CD4-positive, alpha-beta memory T cell (primary cell): ENCODE measurements around the gene FAM170B. TPM values are rescaled to one million over a fixed set of nuclear protein-coding genes. Genes with fewer than 3 reads are reported as not detected.

Experiments used
- CTCF ChIA-PET: fragments of 350-600 bp; sonication (Branson Sonifier 250); formaldehyde crosslinking; loops from one replicate; lab custom pipeline; 2021; ENCODE audit warnings: inconsistent platforms; ENCODE audit not compliant: partially characterized antibody; lab: Charles Lee
- POLR2A ChIA-PET: fragments of 350-600 bp; sonication (Branson Sonifier 250); formaldehyde crosslinking; loops from one replicate; lab custom pipeline; 2021; ENCODE audit not compliant: partially characterized antibody; lab: Charles Lee
- DNase-seq, 5 donors: peaks; one replicate each; pipeline versions ENCODE4 v3.0.0 to v3.0.0-alpha.2; 2020 to 2022; ENCODE audit warnings: mixed read lengths in 1 of 5
- H3K27ac ChIP-seq: one replicate; pipeline ENCODE4 v1.7.0; 2013; ENCODE audit warnings: low read depth, low read length
- H3K27me3 ChIP-seq: 2 replicates; pipeline ENCODE4 v1.7.0; 2013; ENCODE audit warnings: mild to moderate bottlenecking, low read length, moderate library complexity; ENCODE audit not compliant: insufficient read depth
- H3K36me3 ChIP-seq: 2 replicates; pipeline ENCODE4 v1.7.0; 2013; ENCODE audit warnings: mild to moderate bottlenecking, low read length, moderate library complexity; ENCODE audit not compliant: insufficient read depth
- H3K4me1 ChIP-seq: 2 replicates; pipeline ENCODE4 v1.7.0; 2013; ENCODE audit warnings: mild to moderate bottlenecking, low read length, moderate library complexity; ENCODE audit not compliant: insufficient read depth
- H3K4me3 ChIP-seq, 2 donors: one replicate each; pipeline ENCODE4 v1.7.0; 2013; ENCODE audit warnings: low read length in 2 of 2, mild to moderate bottlenecking in 1 of 2
- H3K9me3 ChIP-seq, 2 donors: one replicate each; pipeline ENCODE4 v1.7.0; 2013; ENCODE audit warnings: low read length in 2 of 2, control low read depth in 1 of 2; ENCODE audit not compliant: control insufficient read depth in 1 of 2
- H3K27ac Mint-ChIP-seq, 7 donors: one replicate each; pipeline ENCODE4 v1.8.0; 2020 to 2021; ENCODE audit warnings: mixed read lengths in 7 of 7, mild to moderate bottlenecking in 6 of 7, inconsistent platforms in 3 of 7, moderate library complexity in 3 of 7
- H3K27me3 Mint-ChIP-seq, 2 donors: one replicate each; pipeline ENCODE4 v1.8.0; 2020 to 2021; ENCODE audit warnings: mixed read lengths in 2 of 2
- H3K36me3 Mint-ChIP-seq, 2 donors: one replicate each; pipeline ENCODE4 v1.8.0; 2020 to 2021; ENCODE audit warnings: mixed read lengths in 2 of 2, inconsistent platforms in 1 of 2, mild to moderate bottlenecking in 1 of 2
- H3K4me1 Mint-ChIP-seq, 4 donors: one replicate each; pipeline ENCODE4 v1.8.0; 2020 to 2021; ENCODE audit warnings: mixed read lengths in 4 of 4, mild to moderate bottlenecking in 1 of 4
- H3K4me3 Mint-ChIP-seq, 8 donors: one replicate each; pipeline ENCODE4 v1.8.0; 2020 to 2021; ENCODE audit warnings: mixed read lengths in 8 of 8, mild to moderate bottlenecking in 7 of 8, moderate library complexity in 6 of 8, inconsistent platforms in 3 of 8
- H3K9me3 Mint-ChIP-seq, 8 donors: one replicate each; pipeline ENCODE4 v1.8.0; 2020 to 2021; ENCODE audit warnings: mixed read lengths in 8 of 8, mild to moderate bottlenecking in 5 of 8, inconsistent platforms in 3 of 8, moderate library complexity in 1 of 8
- intact Hi-C: fragments of 100-400 bp; cut with micrococcal nuclease; formaldehyde crosslinking; loops from one replicate; pipeline ENCODE4 v1.15.1; 2023
- polyA plus RNA-seq, 2 donors: library from polyadenylated mRNA; unstranded; fragments of 300-500 nt; fragmentation: Illumina TruSeq; gene quantifications; one replicate each; pipeline ENCODE4 v1.2.3, GENCODE V29; 2021
- total RNA-seq, 2 experiments: library from RNA; stranded (reverse); gene quantifications; one replicate each; pipeline ENCODE4 v1.2.3, GENCODE V29; 2021

The FAM170B gene
- total and polyA plus RNA-seq, 4 experiments from 2014 or later, result not detected

GRCh38 chr10:49108656-49109055 lies 25.2 kb downstream of the FAM170B start:
- CTCF ChIA-PET, result no interaction called here
- Histone ChIP-seq H3K27me3 (no peaks in the 10 kb centered on the region), H3K4me1 (no peaks in the 10 kb centered on the region), H3K36me3 (no peaks in the 10 kb centered on the region), H3K27ac (no peak overlapping the region), H3K4me3 (no peak overlapping the region), H3K9me3 (no peaks in the 10 kb centered on the region)
- H3K27ac Mint-ChIP-seq, result no peak overlapping the region
- POLR2A ChIA-PET, result no interaction called here
- H3K4me1 Mint-ChIP-seq, result no peaks in the 10 kb centered on the region
- intact Hi-C loops, result no loop called here
- DNase-seq, result no peak
- peaks cover 8% of the 10 kb centered on the region in 2 donors for H3K27me3 Mint-ChIP-seq
- no peak overlapping the region for H3K4me3 Mint-ChIP-seq
- H3K36me3 Mint-ChIP-seq, result no peaks in the 10 kb centered on the region
- no peaks in the 10 kb centered on the region for H3K9me3 Mint-ChIP-seq

DNA sequence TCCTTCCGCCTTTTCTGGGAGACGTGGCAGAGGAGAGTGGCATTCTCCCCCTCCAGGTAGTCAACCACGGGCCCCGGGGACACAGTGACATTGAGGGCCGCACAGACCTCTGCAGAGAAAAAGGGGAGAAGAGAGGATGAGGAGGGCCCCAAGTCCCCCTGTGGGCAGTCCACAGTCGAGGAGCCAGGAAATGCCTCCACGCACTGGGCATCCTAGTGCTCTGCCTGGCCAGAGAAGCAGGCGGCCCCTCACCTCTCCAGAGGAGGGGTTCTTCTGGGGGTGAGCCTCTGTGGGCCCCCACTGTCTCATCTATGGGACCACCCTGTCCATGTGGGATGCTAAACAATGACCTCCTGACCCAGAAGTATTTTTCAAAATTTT lies 25.9 kb downstream of the FAM170B start:
- Histone ChIP-seq H3K36me3 (no peaks in the 10 kb centered on the region), H3K9me3 (no peaks in the 10 kb centered on the region), H3K4me1 (no peaks in the 10 kb centered on the region), H3K27me3 (no peaks in the 10 kb centered on the region), H3K27ac (no peak overlapping the region), H3K4me3 (no peak overlapping the region)
- no peaks in the 10 kb centered on the region for H3K4me1 Mint-ChIP-seq
- ChIA-PET POLR2A (no interaction called here), CTCF (no interaction called here)
- H3K4me3 Mint-ChIP-seq, result no peak overlapping the region
- DNase-seq, result no peak
- H3K9me3 Mint-ChIP-seq, result no peaks in the 10 kb centered on the region
- no peak overlapping the region for H3K27ac Mint-ChIP-seq
- peaks cover 4 to 8% of the 10 kb centered on the region in 2 donors for H3K27me3 Mint-ChIP-seq
- intact Hi-C loops, result no loop called here
- no peaks in the 10 kb centered on the region for H3K36me3 Mint-ChIP-seq

DNA sequence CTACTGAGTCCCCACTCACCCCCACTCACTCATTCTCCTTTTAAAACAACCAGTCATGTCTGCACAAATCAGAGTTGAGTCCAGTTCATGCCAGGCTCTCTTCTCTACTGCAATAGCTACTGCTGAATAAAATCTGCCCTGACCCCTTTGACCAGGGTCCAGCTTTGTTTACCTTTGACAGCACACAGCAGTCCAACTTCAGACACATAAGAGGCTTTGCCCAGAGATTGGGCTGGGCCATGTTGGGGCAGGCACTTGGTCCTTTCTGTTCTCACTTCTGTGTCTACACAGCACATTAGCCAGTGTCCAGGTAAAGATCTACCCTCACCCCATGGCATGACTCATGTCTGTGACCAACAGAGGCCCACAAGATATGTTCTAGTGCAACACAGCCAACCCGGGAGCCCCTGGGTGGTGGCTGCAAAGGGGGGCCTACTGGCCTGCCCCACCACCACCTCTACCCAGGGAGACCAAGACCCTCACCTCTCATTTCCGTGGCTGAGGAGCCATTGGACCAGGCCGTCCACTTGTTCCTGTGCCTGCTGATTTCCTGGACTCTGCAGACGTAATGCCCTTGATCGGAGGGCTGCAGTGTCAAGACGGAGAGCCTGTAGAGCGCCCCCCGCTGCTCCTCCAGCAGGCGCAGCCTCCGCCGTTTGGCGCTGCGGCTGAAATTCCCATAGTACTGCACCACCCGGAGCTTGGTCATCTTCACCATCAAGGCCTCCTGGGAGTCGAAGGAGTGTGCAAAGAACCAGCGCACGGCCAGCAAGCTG lies 26.5 kb downstream of the FAM170B start:
- Mint-ChIP-seq H3K4me1 (no peaks in the 10 kb centered on the region), H3K27ac (no peak overlapping the region), H3K4me3 (no peak overlapping the region), H3K9me3 (no peaks in the 10 kb centered on the region), H3K36me3 (no peaks in the 10 kb centered on the region), H3K27me3 (peaks cover under 1 to 8% of the 10 kb centered on the region in 2 donors)
- Histone ChIP-seq H3K4me1 (no peaks in the 10 kb centered on the region), H3K4me3 (no peak overlapping the region), H3K36me3 (no peaks in the 10 kb centered on the region), H3K27me3 (no peaks in the 10 kb centered on the region), H3K9me3 (no peaks in the 10 kb centered on the region), H3K27ac (no peak overlapping the region)
- no peak for DNase-seq
- ChIA-PET CTCF (no interaction called here), POLR2A (no interaction called here)
- intact Hi-C loops, result no loop called here

GRCh38 chr10:49106451-49106850 lies 27.4 kb downstream of the FAM170B start:
- Mint-ChIP-seq H3K36me3 (no peaks in the 10 kb centered on the region), H3K27me3 (peaks cover 3 to 9% of the 10 kb centered on the region in 2 donors), H3K9me3 (peaks cover 0 to 4% (median 0%) of the 10 kb centered on the region in 8 donors), H3K4me1 (no peaks in the 10 kb centered on the region), H3K4me3 (no peak overlapping the region), H3K27ac (no peak overlapping the region)
- H3K27ac ChIP-seq, result no peak overlapping the region
- ChIA-PET CTCF (no interaction called here), POLR2A (no interaction called here)
- H3K9me3 ChIP-seq, result no peaks in the 10 kb centered on the region
- H3K4me1 ChIP-seq, result no peaks in the 10 kb centered on the region
- DNase-seq, result no peak
- no peak overlapping the region for H3K4me3 ChIP-seq
- H3K27me3 ChIP-seq, result no peaks in the 10 kb centered on the region
- no peaks in the 10 kb centered on the region for H3K36me3 ChIP-seq
- intact Hi-C loops, result no loop called here

GRCh38 chr10:49105076-49105475 lies 28.7 kb downstream of the FAM170B start:
- Histone ChIP-seq H3K36me3 (no peaks in the 10 kb centered on the region), H3K9me3 (no peaks in the 10 kb centered on the region), H3K4me1 (no peaks in the 10 kb centered on the region), H3K27ac (no peak overlapping the region), H3K4me3 (no peak overlapping the region), H3K27me3 (no peaks in the 10 kb centered on the region)
- Mint-ChIP-seq H3K36me3 (no peaks in the 10 kb centered on the region), H3K27me3 (peaks cover 3 to 9% of the 10 kb centered on the region in 2 donors), H3K4me3 (no peak overlapping the region), H3K4me1 (no peaks in the 10 kb centered on the region), H3K27ac (no peak overlapping the region), H3K9me3 (peaks cover 0 to 4% (median 0%) of the 10 kb centered on the region in 8 donors)
- intact Hi-C loops, result no loop called here
- no peak for DNase-seq
- POLR2A ChIA-PET, result no interaction called here
- CTCF ChIA-PET, result no interaction called here

- Histone ChIP-seq H3K9me3 (no peaks in the 10 kb centered on the region), H3K27me3 (no peaks in the 10 kb centered on the region), H3K4me1 (no peaks in the 10 kb centered on the region), H3K27ac (no peak overlapping the region), H3K4me3 (no peak overlapping the region), H3K36me3 (no peaks in the 10 kb centered on the region)
- intact Hi-C loops, result no loop called here
- CTCF ChIA-PET, result no interaction called here
- H3K9me3 Mint-ChIP-seq, result peaks cover 0 to 4% (median 0%) of the 10 kb centered on the region in 8 donors
- H3K4me1 Mint-ChIP-seq, result no peaks in the 10 kb centered on the region
- H3K27ac Mint-ChIP-seq, result peak overlapping the region in 1 of 7 donors; percentile 25
- no peak for DNase-seq
- H3K4me3 Mint-ChIP-seq, result no peak overlapping the region
- H3K27me3 Mint-ChIP-seq, result peaks cover 4 to 7% of the 10 kb centered on the region in 2 donors
- POLR2A ChIA-PET, result no interaction called here
- no peaks in the 10 kb centered on the region for H3K36me3 Mint-ChIP-seq
These were observed 29.5 kb downstream of the FAM170B start for GRCh38 chr10:49104323-49104722.

- no peak for DNase-seq
- POLR2A ChIA-PET, result no interaction called here
- H3K27ac ChIP-seq, result no peak overlapping the region
These were observed 30.1 kb downstream of the FAM170B start for GRCh38 chr10:49103761-49104160.

More at GRCh38 chr10:49103761-49104160, 30.1 kb downstream of the FAM170B start:
- no peaks in the 10 kb centered on the region for H3K27me3 ChIP-seq
- peaks cover 5 to 6% of the 10 kb centered on the region in 2 donors for H3K27me3 Mint-ChIP-seq
- H3K4me3 ChIP-seq, result no peak overlapping the region
- CTCF ChIA-PET, result no interaction called here
- no peaks in the 10 kb centered on the region for H3K4me1 ChIP-seq
- H3K9me3 Mint-ChIP-seq, result peaks cover 0 to 4% (median 0%) of the 10 kb centered on the region in 8 donors
- H3K9me3 ChIP-seq, result no peaks in the 10 kb centered on the region
- no peaks in the 10 kb centered on the region for H3K36me3 Mint-ChIP-seq
- H3K4me3 Mint-ChIP-seq, result no peak overlapping the region
- intact Hi-C loops, result no loop called here
- no peaks in the 10 kb centered on the region for H3K4me1 Mint-ChIP-seq
- H3K27ac Mint-ChIP-seq, result no peak overlapping the region
- H3K36me3 ChIP-seq, result no peaks in the 10 kb centered on the region
